ENCODE measurements around the gene PRDM16. TPM values are rescaled to one million over a fixed set of nuclear protein-coding genes. Genes with fewer than 3 reads are reported as not detected.

Gene PRDM16
- total RNA-seq, 4 donors from 2014 or later: 0.19 to 1.6 (median 0.36) TPM

DNA sequence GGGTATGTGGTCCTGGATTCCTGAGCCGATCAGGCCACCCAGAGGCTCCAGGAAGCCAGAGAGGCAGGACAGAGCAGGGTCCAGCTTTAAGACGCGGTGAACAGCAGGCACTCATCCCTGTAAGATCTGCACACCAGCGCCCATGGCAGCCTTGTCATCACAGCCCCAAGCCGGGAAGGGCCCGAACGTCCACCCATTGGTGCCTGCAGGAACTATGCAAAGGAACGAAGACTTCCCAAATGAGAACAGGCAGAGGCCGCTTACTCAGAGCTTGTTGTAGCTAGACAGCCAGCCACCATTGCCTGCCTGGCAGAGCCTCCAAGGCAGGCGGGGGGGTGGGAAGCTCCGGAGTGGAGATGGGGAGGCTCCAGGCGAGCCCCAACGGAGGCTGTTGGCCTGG, 373.3 kb downstream of the PRDM16 start:
- Histone ChIP-seq H3K36me3 (no peaks in the 10 kb centered on the region), H3K4me3 (no peak overlapping the region), H3K27ac (no peak overlapping the region), H3K27me3 (peaks cover 48% of the 10 kb centered on the region), H3K4me1 (no peaks in the 10 kb centered on the region), H3K9me3 (no peaks in the 10 kb centered on the region)
- no peak for TF ChIP-seq EP300 (IDR thresholded peaks at IDR 0.05)
- TF ChIP-seq POLR2A (IDR thresholded peaks at IDR 0.05): no peak
- TF ChIP-seq POLR2AphosphoS5 (IDR thresholded peaks at IDR 0.05): no peak
- TF ChIP-seq, protein P1, sequence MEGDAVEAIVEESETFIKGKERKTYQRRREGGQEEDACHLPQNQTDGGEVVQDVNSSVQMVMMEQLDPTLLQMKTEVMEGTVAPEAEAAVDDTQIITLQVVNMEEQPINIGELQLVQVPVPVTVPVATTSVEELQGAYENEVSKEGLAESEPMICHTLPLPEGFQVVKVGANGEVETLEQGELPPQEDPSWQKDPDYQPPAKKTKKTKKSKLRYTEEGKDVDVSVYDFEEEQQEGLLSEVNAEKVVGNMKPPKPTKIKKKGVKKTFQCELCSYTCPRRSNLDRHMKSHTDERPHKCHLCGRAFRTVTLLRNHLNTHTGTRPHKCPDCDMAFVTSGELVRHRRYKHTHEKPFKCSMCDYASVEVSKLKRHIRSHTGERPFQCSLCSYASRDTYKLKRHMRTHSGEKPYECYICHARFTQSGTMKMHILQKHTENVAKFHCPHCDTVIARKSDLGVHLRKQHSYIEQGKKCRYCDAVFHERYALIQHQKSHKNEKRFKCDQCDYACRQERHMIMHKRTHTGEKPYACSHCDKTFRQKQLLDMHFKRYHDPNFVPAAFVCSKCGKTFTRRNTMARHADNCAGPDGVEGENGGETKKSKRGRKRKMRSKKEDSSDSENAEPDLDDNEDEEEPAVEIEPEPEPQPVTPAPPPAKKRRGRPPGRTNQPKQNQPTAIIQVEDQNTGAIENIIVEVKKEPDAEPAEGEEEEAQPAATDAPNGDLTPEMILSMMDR (IDR thresholded peaks at IDR 0.05): no peak
- DNase-seq (ENCODE audit: low spot score in 2 of 2): no peak
- 71% methylated on average over 12 of the region's 13 CpGs for WGBS

DNA sequence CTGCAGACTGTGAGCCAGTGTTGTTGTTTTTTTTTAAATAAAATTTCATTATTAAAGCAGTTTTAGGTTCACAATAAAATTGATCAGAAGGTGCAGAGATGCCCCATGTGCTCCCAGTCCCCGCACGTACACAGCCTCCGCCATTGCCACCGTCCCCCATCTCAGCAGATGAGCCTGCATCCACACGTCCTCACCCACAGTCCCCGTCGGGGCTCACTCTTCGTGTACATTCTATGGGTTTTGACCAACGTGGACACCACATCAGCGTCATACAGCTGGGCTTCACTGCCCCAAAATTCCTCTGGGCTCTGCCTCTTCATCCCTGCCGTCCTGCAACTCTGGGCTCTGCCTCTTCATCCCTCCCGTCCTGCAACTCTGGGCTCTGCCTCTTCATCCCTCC, 373.9 kb downstream of the PRDM16 start:
- no peak for DNase-seq (ENCODE audit: low spot score in 2 of 2)
- H3K4me1 ChIP-seq: no peaks in the 10 kb centered on the region
- H3K27me3 ChIP-seq: peaks cover 46% of the 10 kb centered on the region
- TF ChIP-seq POLR2A (IDR thresholded peaks at IDR 0.05): no peak
- no peak for TF ChIP-seq POLR2AphosphoS5 (IDR thresholded peaks at IDR 0.05)
- TF ChIP-seq, protein P1 (IDR thresholded peaks at IDR 0.05): no peak
- no peak for TF ChIP-seq EP300 (IDR thresholded peaks at IDR 0.05)
- no peak overlapping the region for H3K4me3 ChIP-seq
- WGBS: 82% methylated on average over 12 of the region's 12 CpGs
- no peaks in the 10 kb centered on the region for H3K36me3 ChIP-seq
- peaks cover 3% of the 10 kb centered on the region for H3K9me3 ChIP-seq
- no peak overlapping the region for H3K27ac ChIP-seq

DNA sequence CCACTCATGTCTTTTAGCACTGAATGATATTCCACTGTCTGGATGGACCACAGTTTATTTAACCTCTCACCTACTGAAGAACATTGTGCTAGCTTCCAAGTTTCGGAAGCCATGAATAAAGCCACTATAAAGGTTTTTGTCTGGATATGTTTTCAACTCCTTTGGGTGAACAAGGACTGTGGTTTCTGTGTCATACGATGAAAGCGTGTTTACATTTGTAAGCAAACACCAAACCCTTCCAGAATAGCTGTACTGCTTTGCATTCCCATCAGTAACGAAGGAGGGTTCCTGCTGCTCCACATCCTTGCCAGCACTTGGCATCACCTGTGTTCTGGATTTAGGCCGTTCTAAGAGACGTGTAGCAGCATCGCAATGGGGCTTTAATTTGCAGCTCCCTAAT, 374.8 kb downstream of the PRDM16 start:
- no peaks in the 10 kb centered on the region for H3K36me3 ChIP-seq
- 75% methylated on average over 7 of the region's 7 CpGs for WGBS
- H3K27me3 ChIP-seq: peaks cover 46% of the 10 kb centered on the region
- H3K4me3 ChIP-seq: no peak overlapping the region
- no peak overlapping the region for H3K27ac ChIP-seq
- H3K4me1 ChIP-seq: no peaks in the 10 kb centered on the region
- DNase-seq (ENCODE audit: low spot score in 2 of 2): no peak
- peaks cover 3% of the 10 kb centered on the region for H3K9me3 ChIP-seq
- TF ChIP-seq EP300 (IDR thresholded peaks at IDR 0.05) (no peak), POLR2A (IDR thresholded peaks at IDR 0.05) (no peak), POLR2AphosphoS5 (IDR thresholded peaks at IDR 0.05) (no peak)
- TF ChIP-seq, protein P1 (IDR thresholded peaks at IDR 0.05): no peak

DNA sequence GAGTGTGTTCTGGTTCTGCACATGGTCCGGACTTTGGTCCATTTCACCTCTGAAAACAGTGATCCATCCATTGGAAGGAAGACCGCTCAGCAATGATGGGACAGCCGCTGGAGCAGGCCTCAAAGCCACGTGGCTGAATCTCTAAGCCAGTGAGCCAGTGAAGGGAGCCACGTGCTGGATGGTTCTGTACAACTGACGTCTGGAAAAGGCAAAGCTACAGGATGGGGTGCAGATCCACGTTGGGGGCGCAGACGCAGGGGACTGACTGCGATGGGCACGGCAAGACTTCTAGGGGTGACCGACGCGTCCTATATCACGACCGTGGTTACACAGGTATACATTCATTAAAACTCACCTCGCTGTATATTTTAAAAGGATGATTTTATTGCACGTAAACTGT, 375.3 kb downstream of the PRDM16 start:
- TF ChIP-seq EP300 (IDR thresholded peaks at IDR 0.05) (no peak), POLR2A (IDR thresholded peaks at IDR 0.05) (no peak), POLR2AphosphoS5 (IDR thresholded peaks at IDR 0.05) (no peak)
- TF ChIP-seq, protein P1 (IDR thresholded peaks at IDR 0.05): no peak
- H3K27ac ChIP-seq: no peak overlapping the region
- DNase-seq (ENCODE audit: low spot score in 2 of 2): no peak
- peaks cover 45% of the 10 kb centered on the region for H3K27me3 ChIP-seq
- peaks cover 3% of the 10 kb centered on the region for H3K9me3 ChIP-seq
- no peaks in the 10 kb centered on the region for H3K36me3 ChIP-seq
- WGBS: 91% methylated on average over 18 of the region's 18 CpGs
- no peaks in the 10 kb centered on the region for H3K4me1 ChIP-seq
- H3K4me3 ChIP-seq: no peak overlapping the region

DNA sequence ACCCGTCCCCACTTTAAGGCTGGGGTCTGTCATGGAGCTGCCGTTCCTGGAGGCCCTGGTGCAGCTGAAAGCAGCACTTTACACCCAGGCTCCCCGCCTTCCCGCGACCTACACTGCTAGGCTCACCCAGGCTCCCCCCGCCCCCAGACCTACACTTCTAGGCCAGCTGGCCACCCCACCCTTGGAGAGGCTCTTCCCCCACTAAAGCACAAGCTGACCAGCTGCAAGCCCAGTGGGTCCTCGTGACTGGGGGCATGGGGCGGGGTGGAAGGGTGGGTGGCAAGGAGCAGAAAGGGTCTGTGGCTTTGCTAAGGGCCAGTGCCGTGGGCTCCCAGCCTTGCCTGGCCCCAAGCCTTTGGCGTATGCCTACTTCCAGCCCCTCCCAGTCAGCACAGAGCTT, 375.7 kb downstream of the PRDM16 start:
- WGBS: 67% methylated on average over 10 of the region's 10 CpGs

More for the DNA sequence above, 375.7 kb downstream of the PRDM16 start:
- no peaks in the 10 kb centered on the region for H3K36me3 ChIP-seq
- no peak overlapping the region for H3K4me3 ChIP-seq
- TF ChIP-seq EP300 (IDR thresholded peaks at IDR 0.05) (no peak), POLR2AphosphoS5 (IDR thresholded peaks at IDR 0.05) (no peak), POLR2A (IDR thresholded peaks at IDR 0.05) (no peak)
- TF ChIP-seq, protein P1 (IDR thresholded peaks at IDR 0.05): no peak
- no peak for DNase-seq (ENCODE audit: low spot score in 2 of 2)
- no peaks in the 10 kb centered on the region for H3K4me1 ChIP-seq
- no peak overlapping the region for H3K27ac ChIP-seq
- peaks cover 41% of the 10 kb centered on the region for H3K27me3 ChIP-seq
- peaks cover 3% of the 10 kb centered on the region for H3K9me3 ChIP-seq
